Measurements from ENCODE around the gene CACNG7.

- TF ChIP-seq CTCF (IDR thresholded peaks at IDR 0.05; ENCODE audit: borderline replicate concordance, extremely low read depth, low read length, poor library complexity, severe bottlenecking) = no peak
- TF ChIP-seq EZH2 (IDR thresholded peaks at IDR 0.05; ENCODE audit: borderline replicate concordance, low read depth, low read length, severe bottlenecking) = no peak
Measured at GRCh38 chr19:53992815-53993214, 83.7 kb downstream of the CACNG7 start.
